Esophagus muscularis mucosa (tissue), 3 donors: ENCODE data around the gene NDUFAF5.

ENCODE experiments used
- POLR2A ChIP-seq: fragments of 450-650 bp; IDR thresholded peaks from one replicate; pipeline ENCODE4 v1.6.1; 2017; ENCODE audit warnings: antibody characterized with exemption, moderate library complexity, mild to moderate bottlenecking, low read depth
- TF ChIP-seq, protein P1 (sequence below), 3 experiments: fragments of 200-600 bp in 2 of 3; fragments of 450-650 bp in 1 of 3; sonication (generic) in 2 of 3; IDR thresholded peaks; one replicate each; pipeline ENCODE4 v1.5.1; 2017 to 2019; ENCODE audit warnings: antibody characterized with exemption in 3 of 3, mild to moderate bottlenecking in 2 of 3, moderate library complexity in 1 of 3

DNA sequence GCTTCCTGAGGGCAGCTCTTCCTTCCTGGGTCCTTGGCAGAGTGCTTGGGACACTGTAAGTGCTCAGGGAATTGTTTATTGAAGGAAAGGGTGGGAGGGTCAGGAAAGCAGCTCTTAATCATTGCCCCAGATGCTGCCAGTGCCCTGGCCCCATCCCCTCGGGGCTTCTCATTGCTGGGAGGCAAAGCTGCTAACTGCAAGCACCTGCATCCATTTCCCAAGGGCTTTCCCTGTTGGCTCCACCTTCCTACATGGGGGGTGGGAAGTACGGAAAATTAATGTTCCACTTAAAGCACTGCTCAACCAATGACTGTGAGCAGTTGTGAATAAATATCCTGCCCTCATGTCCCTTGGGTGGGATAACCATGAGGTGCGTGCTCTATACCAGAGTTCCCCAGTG, 56.4 kb downstream of the NDUFAF5 start:
- TF ChIP-seq, protein P1, sequence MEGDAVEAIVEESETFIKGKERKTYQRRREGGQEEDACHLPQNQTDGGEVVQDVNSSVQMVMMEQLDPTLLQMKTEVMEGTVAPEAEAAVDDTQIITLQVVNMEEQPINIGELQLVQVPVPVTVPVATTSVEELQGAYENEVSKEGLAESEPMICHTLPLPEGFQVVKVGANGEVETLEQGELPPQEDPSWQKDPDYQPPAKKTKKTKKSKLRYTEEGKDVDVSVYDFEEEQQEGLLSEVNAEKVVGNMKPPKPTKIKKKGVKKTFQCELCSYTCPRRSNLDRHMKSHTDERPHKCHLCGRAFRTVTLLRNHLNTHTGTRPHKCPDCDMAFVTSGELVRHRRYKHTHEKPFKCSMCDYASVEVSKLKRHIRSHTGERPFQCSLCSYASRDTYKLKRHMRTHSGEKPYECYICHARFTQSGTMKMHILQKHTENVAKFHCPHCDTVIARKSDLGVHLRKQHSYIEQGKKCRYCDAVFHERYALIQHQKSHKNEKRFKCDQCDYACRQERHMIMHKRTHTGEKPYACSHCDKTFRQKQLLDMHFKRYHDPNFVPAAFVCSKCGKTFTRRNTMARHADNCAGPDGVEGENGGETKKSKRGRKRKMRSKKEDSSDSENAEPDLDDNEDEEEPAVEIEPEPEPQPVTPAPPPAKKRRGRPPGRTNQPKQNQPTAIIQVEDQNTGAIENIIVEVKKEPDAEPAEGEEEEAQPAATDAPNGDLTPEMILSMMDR (IDR thresholded peaks at IDR 0.05), result no peak
- no peak for TF ChIP-seq POLR2A
